ENCODE data around the gene DGKQ.

The DGKQ gene

DNA sequence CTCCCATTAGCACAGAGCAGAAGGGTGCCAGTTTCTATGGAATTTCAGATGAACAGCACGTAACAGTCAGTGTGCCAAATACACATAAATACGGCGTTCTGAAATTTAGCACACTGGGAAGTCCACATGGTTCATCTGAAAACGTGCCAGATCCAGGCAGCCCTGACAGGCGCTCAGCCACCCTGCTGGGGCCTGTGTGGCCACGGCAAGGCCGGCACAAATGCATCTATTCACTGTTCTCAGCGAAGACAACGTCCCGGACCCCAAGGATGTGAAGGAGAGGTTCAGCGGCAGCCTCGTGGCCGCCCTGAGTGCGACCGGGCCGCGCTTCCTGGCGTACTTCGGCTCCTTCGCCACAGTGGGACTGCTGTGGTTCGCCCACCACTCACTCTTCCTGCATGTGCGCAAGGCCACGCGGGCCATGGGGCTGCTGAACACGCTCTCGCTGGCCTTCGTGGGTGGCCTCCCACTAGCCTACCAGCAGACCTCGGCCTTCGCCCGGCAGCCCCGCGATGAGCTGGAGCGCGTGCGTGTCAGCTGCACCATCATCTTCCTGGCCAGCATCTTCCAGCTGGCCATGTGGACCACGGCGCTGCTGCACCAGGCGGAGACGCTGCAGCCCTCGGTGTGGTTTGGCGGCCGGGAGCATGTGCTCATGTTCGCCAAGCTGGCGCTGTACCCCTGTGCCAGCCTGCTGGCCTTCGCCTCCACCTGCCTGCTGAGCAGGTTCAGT, 15.6 kb downstream of the DGKQ start (continued):
- TF ChIP-seq, protein P1, sequence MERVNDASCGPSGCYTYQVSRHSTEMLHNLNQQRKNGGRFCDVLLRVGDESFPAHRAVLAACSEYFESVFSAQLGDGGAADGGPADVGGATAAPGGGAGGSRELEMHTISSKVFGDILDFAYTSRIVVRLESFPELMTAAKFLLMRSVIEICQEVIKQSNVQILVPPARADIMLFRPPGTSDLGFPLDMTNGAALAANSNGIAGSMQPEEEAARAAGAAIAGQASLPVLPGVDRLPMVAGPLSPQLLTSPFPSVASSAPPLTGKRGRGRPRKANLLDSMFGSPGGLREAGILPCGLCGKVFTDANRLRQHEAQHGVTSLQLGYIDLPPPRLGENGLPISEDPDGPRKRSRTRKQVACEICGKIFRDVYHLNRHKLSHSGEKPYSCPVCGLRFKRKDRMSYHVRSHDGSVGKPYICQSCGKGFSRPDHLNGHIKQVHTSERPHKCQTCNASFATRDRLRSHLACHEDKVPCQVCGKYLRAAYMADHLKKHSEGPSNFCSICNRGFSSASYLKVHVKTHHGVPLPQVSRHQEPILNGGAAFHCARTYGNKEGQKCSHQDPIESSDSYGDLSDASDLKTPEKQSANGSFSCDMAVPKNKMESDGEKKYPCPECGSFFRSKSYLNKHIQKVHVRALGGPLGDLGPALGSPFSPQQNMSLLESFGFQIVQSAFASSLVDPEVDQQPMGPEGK (CRISPR knock-in tag; IDR thresholded peaks at IDR 0.05; ENCODE audit: borderline replicate concordance) = no peak
- TF ChIP-seq ZNF8 (CRISPR knock-in tag; IDR thresholded peaks at IDR 0.05) (no peak), SNAI2 (CRISPR knock-in tag; IDR thresholded peaks at IDR 0.05) (no peak), ESRRG (CRISPR knock-in tag; IDR thresholded peaks at IDR 0.05) (no peak), RARB (CRISPR knock-in tag; IDR thresholded peaks at IDR 0.05) (no peak)

DNA sequence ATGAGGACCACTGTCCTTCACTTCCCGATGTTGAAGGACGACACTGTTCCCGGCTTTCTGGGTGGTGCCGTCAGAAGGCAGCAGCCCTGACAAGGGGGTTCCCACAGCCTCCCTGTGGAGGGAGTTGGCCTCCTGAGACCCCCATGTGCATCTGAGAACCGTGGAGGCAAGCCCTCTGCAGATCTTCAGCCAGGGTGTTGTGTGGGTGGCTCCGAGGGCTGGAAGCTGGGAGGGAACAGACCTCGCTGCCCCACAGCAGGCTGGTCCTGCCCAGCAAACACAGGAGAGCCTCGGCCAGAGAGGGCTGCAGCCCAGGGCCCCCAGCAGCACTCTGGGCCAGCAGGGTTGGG, 16.2 kb downstream of the DGKQ start:
- no peak for ATAC-seq
- TF ChIP-seq ESRRG (CRISPR knock-in tag; IDR thresholded peaks at IDR 0.05) (no peak), CSDC2 (CRISPR knock-in tag; IDR thresholded peaks at IDR 0.05) (no peak), ARNTL (CRISPR knock-in tag; IDR thresholded peaks at IDR 0.05; ENCODE audit: borderline replicate concordance, low read depth) (no peak), ZFP30 (CRISPR knock-in tag; IDR thresholded peaks at IDR 0.05) (no peak), BACH2 (CRISPR knock-in tag; IDR thresholded peaks at IDR 0.05; ENCODE audit: borderline replicate concordance) (no peak), ZNF565 (CRISPR knock-in tag; conservative IDR thresholded peaks at IDR 0.05; ENCODE audit: low read depth) (no peak), ZC3H10 (CRISPR knock-in tag; IDR thresholded peaks at IDR 0.05) (no peak), ISL1 (CRISPR knock-in tag; IDR thresholded peaks at IDR 0.05) (no peak)
- TF ChIP-seq, protein P2, sequence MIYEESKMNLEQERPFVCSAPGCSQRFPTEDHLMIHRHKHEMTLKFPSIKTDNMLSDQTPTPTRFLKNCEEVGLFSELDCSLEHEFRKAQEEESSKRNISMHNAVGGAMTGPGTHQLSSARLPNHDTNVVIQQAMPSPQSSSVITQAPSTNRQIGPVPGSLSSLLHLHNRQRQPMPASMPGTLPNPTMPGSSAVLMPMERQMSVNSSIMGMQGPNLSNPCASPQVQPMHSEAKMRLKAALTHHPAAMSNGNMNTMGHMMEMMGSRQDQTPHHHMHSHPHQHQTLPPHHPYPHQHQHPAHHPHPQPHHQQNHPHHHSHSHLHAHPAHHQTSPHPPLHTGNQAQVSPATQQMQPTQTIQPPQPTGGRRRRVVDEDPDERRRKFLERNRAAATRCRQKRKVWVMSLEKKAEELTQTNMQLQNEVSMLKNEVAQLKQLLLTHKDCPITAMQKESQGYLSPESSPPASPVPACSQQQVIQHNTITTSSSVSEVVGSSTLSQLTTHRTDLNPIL (CRISPR knock-in tag; IDR thresholded peaks at IDR 0.05; ENCODE audit: low read depth) = no peak
- TF ChIP-seq, protein P3, sequence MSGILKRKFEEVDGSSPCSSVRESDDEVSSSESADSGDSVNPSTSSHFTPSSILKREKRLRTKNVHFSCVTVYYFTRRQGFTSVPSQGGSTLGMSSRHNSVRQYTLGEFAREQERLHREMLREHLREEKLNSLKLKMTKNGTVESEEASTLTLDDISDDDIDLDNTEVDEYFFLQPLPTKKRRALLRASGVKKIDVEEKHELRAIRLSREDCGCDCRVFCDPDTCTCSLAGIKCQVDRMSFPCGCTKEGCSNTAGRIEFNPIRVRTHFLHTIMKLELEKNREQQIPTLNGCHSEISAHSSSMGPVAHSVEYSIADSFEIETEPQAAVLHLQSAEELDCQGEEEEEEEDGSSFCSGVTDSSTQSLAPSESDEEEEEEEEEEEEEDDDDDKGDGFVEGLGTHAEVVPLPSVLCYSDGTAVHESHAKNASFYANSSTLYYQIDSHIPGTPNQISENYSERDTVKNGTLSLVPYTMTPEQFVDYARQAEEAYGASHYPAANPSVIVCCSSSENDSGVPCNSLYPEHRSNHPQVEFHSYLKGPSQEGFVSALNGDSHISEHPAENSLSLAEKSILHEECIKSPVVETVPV (CRISPR knock-in tag; IDR thresholded peaks at IDR 0.05) = no peak
- TF ChIP-seq, protein P4, sequence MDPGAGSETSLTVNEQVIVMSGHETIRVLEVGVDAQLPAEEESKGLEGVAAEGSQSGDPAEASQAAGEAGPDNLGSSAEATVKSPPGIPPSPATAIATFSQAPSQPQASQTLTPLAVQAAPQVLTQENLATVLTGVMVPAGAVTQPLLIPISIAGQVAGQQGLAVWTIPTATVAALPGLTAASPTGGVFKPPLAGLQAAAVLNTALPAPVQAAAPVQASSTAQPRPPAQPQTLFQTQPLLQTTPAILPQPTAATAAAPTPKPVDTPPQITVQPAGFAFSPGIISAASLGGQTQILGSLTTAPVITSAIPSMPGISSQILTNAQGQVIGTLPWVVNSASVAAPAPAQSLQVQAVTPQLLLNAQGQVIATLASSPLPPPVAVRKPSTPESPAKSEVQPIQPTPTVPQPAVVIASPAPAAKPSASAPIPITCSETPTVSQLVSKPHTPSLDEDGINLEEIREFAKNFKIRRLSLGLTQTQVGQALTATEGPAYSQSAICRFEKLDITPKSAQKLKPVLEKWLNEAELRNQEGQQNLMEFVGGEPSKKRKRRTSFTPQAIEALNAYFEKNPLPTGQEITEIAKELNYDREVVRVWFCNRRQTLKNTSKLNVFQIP (CRISPR knock-in tag; IDR thresholded peaks at IDR 0.05; ENCODE audit: borderline replicate concordance, low read depth) = no peak

DNA sequence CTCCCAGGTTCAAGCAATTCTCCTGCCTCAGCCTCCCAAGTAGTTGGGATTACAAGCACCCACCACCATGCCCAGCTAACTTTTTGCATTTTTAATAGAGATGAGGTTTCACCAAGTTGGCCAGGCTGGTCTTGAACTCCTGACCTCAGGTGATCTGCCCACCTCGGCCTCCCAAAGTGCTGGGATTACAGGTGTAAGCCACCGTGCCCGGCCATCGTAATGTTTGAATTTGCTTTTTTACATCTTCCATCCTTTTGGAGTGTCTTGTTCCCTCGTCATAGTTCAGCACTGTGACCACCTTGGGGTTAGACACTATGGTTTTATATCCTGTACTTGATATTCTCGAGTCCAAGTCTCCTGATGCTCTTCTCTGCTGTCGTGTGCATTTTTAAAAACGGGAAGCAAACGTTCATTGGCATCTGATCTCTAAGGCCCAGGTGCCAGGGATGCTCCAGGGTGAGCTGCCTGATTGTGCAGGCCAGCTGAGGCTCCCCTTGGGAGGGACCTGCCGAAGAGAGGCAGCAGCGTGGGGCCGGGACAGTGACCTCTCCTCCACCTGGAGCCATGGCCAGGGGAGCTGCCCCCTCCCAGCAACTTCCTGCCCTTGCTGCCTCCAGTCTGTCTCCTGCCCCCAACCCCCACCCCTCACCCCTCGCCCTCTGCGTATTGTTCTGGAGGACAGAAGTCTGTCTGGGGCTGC, 16.7 kb downstream of the DGKQ start:
- ATAC-seq = no peak
- no peak for TF ChIP-seq ZNF8 (CRISPR knock-in tag; IDR thresholded peaks at IDR 0.05)
- no peak for TF ChIP-seq TCF4 (CRISPR knock-in tag; IDR thresholded peaks at IDR 0.05; ENCODE audit: borderline replicate concordance)
- TF ChIP-seq SNAI2 (CRISPR knock-in tag; IDR thresholded peaks at IDR 0.05) = no peak
- TF ChIP-seq, protein P3 (CRISPR knock-in tag; IDR thresholded peaks at IDR 0.05) = no peak
- TF ChIP-seq ESRRG (CRISPR knock-in tag; IDR thresholded peaks at IDR 0.05) = no peak
- no peak for TF ChIP-seq OSR1 (CRISPR knock-in tag; IDR thresholded peaks at IDR 0.05)
- no peak for TF ChIP-seq ZNF70 (CRISPR knock-in tag; IDR thresholded peaks at IDR 0.05)
- TF ChIP-seq ISL1 (CRISPR knock-in tag; IDR thresholded peaks at IDR 0.05) = no peak

DNA sequence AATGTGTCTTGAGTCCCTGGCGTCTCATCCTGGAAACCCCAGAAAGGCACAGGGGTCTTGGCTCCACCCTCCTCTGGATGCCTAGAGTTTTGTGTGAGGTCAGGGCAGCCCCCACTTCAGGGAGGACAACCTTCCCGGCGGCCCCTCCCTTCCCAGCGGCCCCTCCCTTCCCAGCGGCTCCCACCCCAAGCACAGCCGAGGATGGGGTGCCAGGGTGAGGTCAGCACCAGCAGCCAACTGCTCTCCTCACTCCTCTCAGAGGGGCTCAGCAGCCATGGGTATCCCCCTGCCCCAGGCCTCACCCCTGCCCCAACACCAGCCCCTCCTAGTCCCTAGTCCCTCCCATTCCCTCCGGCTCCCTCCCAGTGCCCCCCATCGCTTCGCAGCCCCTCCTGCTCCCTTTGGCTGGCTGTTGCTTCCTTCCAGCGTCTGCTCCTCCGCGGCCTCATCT, 17.4 kb downstream of the DGKQ start:
- no peak for ATAC-seq
- TF ChIP-seq ZNF8 (CRISPR knock-in tag; IDR thresholded peaks at IDR 0.05) (no peak), ZNF70 (CRISPR knock-in tag; IDR thresholded peaks at IDR 0.05) (no peak), PPARA (CRISPR knock-in tag; IDR thresholded peaks at IDR 0.05; ENCODE audit: borderline replicate concordance) (no peak), BACH2 (CRISPR knock-in tag; IDR thresholded peaks at IDR 0.05; ENCODE audit: borderline replicate concordance) (no peak), ZFP3 (CRISPR knock-in tag; IDR thresholded peaks at IDR 0.05) (no peak), ISL1 (CRISPR knock-in tag; IDR thresholded peaks at IDR 0.05) (no peak), CSDC2 (CRISPR knock-in tag; IDR thresholded peaks at IDR 0.05) (no peak), RARB (CRISPR knock-in tag; IDR thresholded peaks at IDR 0.05) (no peak), TCF4 (CRISPR knock-in tag; IDR thresholded peaks at IDR 0.05; ENCODE audit: borderline replicate concordance) (no peak)
- TF ChIP-seq, protein P1 (CRISPR knock-in tag; IDR thresholded peaks at IDR 0.05; ENCODE audit: borderline replicate concordance) = no peak
- TF ChIP-seq, protein P4 (CRISPR knock-in tag; IDR thresholded peaks at IDR 0.05; ENCODE audit: borderline replicate concordance, low read depth) = no peak
- TF ChIP-seq, protein P2 (CRISPR knock-in tag; IDR thresholded peaks at IDR 0.05; ENCODE audit: low read depth) = no peak
